HepG2 (cell line): ENCODE results near the gene MBLAC1. TPM values are rescaled to one million over a fixed set of nuclear protein-coding genes. Genes with fewer than 3 reads are reported as not detected.

Experiments
- CBX1 ChIP-seq: IDR thresholded peaks from one replicate; pipeline ENCODE4 v1.6.1; 2016; ENCODE audit warnings: antibody characterized with exemption, low read depth
- FOXK2 ChIP-seq: fragments of 450-650 bp; IDR thresholded peaks from 2 replicates; pipeline ENCODE4 v1.6.1; 2016
- HNRNPUL1 ChIP-seq: fragments of 200-400 bp; formaldehyde crosslinking; IDR thresholded peaks from 2 replicates; pipeline ENCODE4 v1.6.1; 2017; ENCODE audit warnings: low read depth, mild to moderate bottlenecking, low read length, moderate library complexity
- KDM5A ChIP-seq: fragments of 200-600 bp; sonication (generic); IDR thresholded peaks from 2 replicates; pipeline ENCODE4 v1.7.0; 2018; ENCODE audit warnings: antibody characterized with exemption, mild to moderate bottlenecking, low read length, borderline replicate concordance
- MYC ChIP-seq: sonication (generic); formaldehyde crosslinking; IDR thresholded peaks from 2 replicates; pipeline ENCODE4 v1.9.0; 2021; ENCODE audit warnings: missing genetic modification reagents, borderline replicate concordance
- PCBP1 ChIP-seq: fragments of 200-400 bp; formaldehyde crosslinking; IDR thresholded peaks from 2 replicates; pipeline ENCODE4 v1.6.1; 2017; ENCODE audit warnings: mild to moderate bottlenecking, low read depth, low read length, borderline replicate concordance
- RAD21 ChIP-seq: fragments of 450-650 bp; formaldehyde crosslinking; IDR thresholded peaks from 2 replicates; pipeline ENCODE4 v1.5.0; 2020; ENCODE audit warnings: mild to moderate bottlenecking
- RARA ChIP-seq: IDR thresholded peaks from 2 replicates; pipeline ENCODE4 v1.6.1; 2016; ENCODE audit warnings: missing genetic modification reagents, missing compliant biosample characterization
- SETDB1 ChIP-seq: sonication (generic); formaldehyde crosslinking; IDR thresholded peaks from 2 replicates; pipeline ENCODE4 v1.5.1; 2020; ENCODE audit warnings: missing genetic modification reagents, mild to moderate bottlenecking, borderline replicate concordance
- TAF15 ChIP-seq: fragments of 200-400 bp; formaldehyde crosslinking; IDR thresholded peaks from one replicate; pipeline ENCODE4 v1.6.1; 2018; ENCODE audit warnings: mild to moderate bottlenecking, low read depth, low read length; ENCODE audit not compliant: poor library complexity, severe bottlenecking
- TCF12 ChIP-seq, 2 experiments: fragments of 450-650 bp in 1 of 2; sonication (generic) in 1 of 2; formaldehyde crosslinking in 1 of 2; IDR thresholded peaks; 2 replicates each; pipeline versions ENCODE4 v1.6.1 to v1.8.0; 2017 to 2022; ENCODE audit warnings: antibody characterized with exemption in 1 of 2, mild to moderate bottlenecking in 1 of 2, missing genetic modification reagents in 1 of 2, moderate library complexity in 1 of 2
- TP53 ChIP-seq: sonication (generic); formaldehyde crosslinking; conservative IDR thresholded peaks from 2 replicates; pipeline ENCODE4 v1.4.0; 2020; ENCODE audit warnings: missing genetic modification reagents
- TSC22D2 ChIP-seq: sonication (generic); formaldehyde crosslinking; IDR thresholded peaks from 2 replicates; pipeline ENCODE4 v1.5.1; 2020; ENCODE audit warnings: missing genetic modification reagents, mild to moderate bottlenecking, borderline replicate concordance
- ZC3H13 ChIP-seq: sonication (generic); formaldehyde crosslinking; IDR thresholded peaks from 2 replicates; pipeline ENCODE4 v1.8.1; 2023; ENCODE audit warnings: mild to moderate bottlenecking, missing genetic modification reagents, moderate library complexity
- ZFP37 ChIP-seq: sonication (generic); formaldehyde crosslinking; IDR thresholded peaks from 2 replicates; pipeline ENCODE4 v1.4.0; 2020; ENCODE audit warnings: missing genetic modification reagents, borderline replicate concordance
- ZIK1 ChIP-seq: sonication (generic); formaldehyde crosslinking; IDR thresholded peaks from 2 replicates; pipeline ENCODE4 v1.5.0; 2020; ENCODE audit warnings: mild to moderate bottlenecking, low read depth, missing genetic modification reagents, borderline replicate concordance
- ZKSCAN5 ChIP-seq: sonication (generic); formaldehyde crosslinking; IDR thresholded peaks from 2 replicates; pipeline ENCODE4 v1.5.1; 2020; ENCODE audit warnings: mild to moderate bottlenecking, missing genetic modification reagents
- ZNF468 ChIP-seq: sonication (generic); formaldehyde crosslinking; IDR thresholded peaks from 2 replicates; pipeline ENCODE4 v1.8.0; 2022; ENCODE audit warnings: mild to moderate bottlenecking, moderate library complexity, missing genetic modification reagents
- ZNF598 ChIP-seq: sonication (generic); formaldehyde crosslinking; IDR thresholded peaks from 2 replicates; pipeline ENCODE4 v1.5.1; 2020; ENCODE audit warnings: mild to moderate bottlenecking, missing genetic modification reagents, borderline replicate concordance
- ZNF629 ChIP-seq: sonication (generic); formaldehyde crosslinking; conservative IDR thresholded peaks from 2 replicates; pipeline ENCODE4 v1.5.0; 2020; ENCODE audit warnings: missing genetic modification reagents
- ZNF670 ChIP-seq: sonication (generic); formaldehyde crosslinking; IDR thresholded peaks from 2 replicates; pipeline ENCODE4 v1.8.0; 2022; ENCODE audit warnings: mild to moderate bottlenecking, missing genetic modification reagents, borderline replicate concordance
- ZNF746 ChIP-seq: sonication (generic); formaldehyde crosslinking; IDR thresholded peaks from 2 replicates; pipeline ENCODE4 v1.8.0; 2022; ENCODE audit warnings: mild to moderate bottlenecking, missing genetic modification reagents
- ZNF761 ChIP-seq: sonication (generic); formaldehyde crosslinking; conservative IDR thresholded peaks from 2 replicates; pipeline ENCODE4 v1.4.0; 2020; ENCODE audit warnings: mild to moderate bottlenecking, missing genetic modification reagents
- polyA plus RNA-seq, 8 experiments: library from polyadenylated mRNA; depleted of rRNA in 3 of 8; stranded (reverse) in 7 of 8; unstranded in 1 of 8; fragments of >200 nt; fragmentation: Illumina TruSeq in 4 of 8; extraction: Trizol in 4 of 8; gene quantifications; 2 replicates each; pipeline versions ENCODE4 v1.2.1 to v1.2.3, GENCODE V29; 2011 to 2016; ENCODE audit warnings: low read depth in 4 of 8, missing spikeins in 1 of 8, mixed read lengths in 1 of 8; ENCODE audit not compliant: insufficient read depth in 1 of 8
- total RNA-seq, 5 experiments: library from RNA; depleted of rRNA; stranded (reverse); fragments of >200 nt; fragmentation: Illumina TruSeq; extraction: Trizol; gene quantifications; 2 replicates each; pipeline ENCODE4 v1.2.3, GENCODE V29; 2016; ENCODE audit warnings: low read depth in 1 of 5
- TF ChIP-seq, protein P1 (sequence below): sonication (generic); formaldehyde crosslinking; IDR thresholded peaks from 2 replicates; pipeline ENCODE4 v1.4.0; 2020; ENCODE audit warnings: missing genetic modification reagents, low read depth, mild to moderate bottlenecking, borderline replicate concordance
- TF ChIP-seq, protein P2 (sequence below): IDR thresholded peaks from 2 replicates; pipeline ENCODE4 v1.4.0; 2020; ENCODE audit warnings: mild to moderate bottlenecking, missing genetic modification reagents

The MBLAC1 gene
- total and polyA plus RNA-seq, 2 of the 13 experiments (the other 11 are each of a cell fraction or from before 2014, with no cell fraction given) = 0.79 to 2.1 TPM

DNA sequence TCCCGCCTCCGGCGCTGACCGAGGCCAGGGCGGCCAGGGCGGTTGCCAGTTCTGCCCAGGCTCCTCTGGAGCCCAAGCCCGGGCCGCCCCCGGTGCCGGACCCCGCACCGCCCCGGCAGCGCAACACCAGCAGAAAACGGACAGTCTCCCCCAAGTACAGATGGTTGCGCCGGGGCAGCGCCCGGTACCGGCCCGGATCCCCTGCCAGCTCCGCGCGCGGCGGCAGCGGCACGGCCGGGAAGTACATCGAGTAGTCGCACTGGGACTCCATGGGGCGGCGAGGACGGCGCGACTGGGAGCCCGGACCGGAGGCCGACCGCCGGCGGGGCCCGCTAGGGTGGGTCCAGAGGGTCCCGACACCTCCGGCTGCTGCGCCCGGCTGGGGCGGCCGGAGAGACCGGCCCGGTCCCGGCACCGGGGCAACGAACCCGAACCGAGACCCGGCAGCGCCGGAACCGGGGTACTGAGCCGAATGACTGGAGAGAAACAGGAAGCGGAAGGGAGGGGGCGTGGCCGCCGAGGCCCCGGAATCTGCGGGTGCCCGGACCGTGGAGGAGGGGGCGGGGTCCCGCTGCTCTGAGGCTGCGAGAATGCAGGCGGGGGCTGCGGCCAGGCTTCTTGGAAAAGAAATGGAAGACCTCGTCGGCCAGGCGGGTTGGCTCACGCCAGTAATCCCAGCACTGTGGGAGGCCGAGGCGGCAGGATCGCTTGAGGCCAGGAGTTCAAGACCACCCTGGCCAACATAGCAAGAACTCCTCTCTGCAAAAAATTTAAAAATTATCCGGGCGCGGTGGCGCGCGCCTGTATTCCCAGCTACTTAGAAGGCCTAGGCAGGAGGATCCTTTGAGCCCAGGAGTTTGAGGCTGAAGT lies 31.7 kb downstream of the MBLAC1 start, which contains the start of gene TRAPPC14 (continued):
- TF ChIP-seq ZC3H13 (CRISPR knock-in tag) (no peak), ZIK1 (CRISPR knock-in tag) (0 out of 2 replicates have a peak, but pooled peaks have one; percentile 37), RARA (CRISPR knock-in tag) (peak; percentile 37; the same call in 1 of the 2 replicates), ZKSCAN5 (CRISPR knock-in tag) (no peak), HNRNPUL1 (no peak), ZNF746 (no peak), FOXK2 (no peak), KDM5A (peak; percentile 41; the same call in 1 of the 2 replicates), RAD21 (peak; percentile 32; the same call in 1 of the 2 replicates), CBX1 (no peak), ZNF468 (CRISPR knock-in tag) (no peak), TSC22D2 (0 out of 2 replicates have a peak, but pooled peaks have one; percentile 22), ZNF670 (CRISPR knock-in tag) (no peak), PCBP1 (peak; percentile 45; the same call in 1 of the 2 replicates), MYC (CRISPR knock-in tag) (peak; percentile 26; the same call in 1 of the 2 replicates), SETDB1 (CRISPR knock-in tag) (no peak), TP53 (CRISPR knock-in tag) (no peak), TAF15 (peak; percentile 56), ZNF598 (CRISPR knock-in tag) (no peak), ZFP37 (CRISPR knock-in tag) (no peak), ZNF761 (CRISPR knock-in tag) (peak; percentile 61; the same call in 1 of the 2 replicates), ZNF629 (CRISPR knock-in tag) (no peak), TCF12 (IDR thresholded peaks at IDR 0.05) (no peak), TCF12 (CRISPR knock-in tag; IDR thresholded peaks at IDR 0.05) (0 out of 2 replicates have a peak, but pooled peaks have one; percentile 48)
- TF ChIP-seq, protein P1, sequence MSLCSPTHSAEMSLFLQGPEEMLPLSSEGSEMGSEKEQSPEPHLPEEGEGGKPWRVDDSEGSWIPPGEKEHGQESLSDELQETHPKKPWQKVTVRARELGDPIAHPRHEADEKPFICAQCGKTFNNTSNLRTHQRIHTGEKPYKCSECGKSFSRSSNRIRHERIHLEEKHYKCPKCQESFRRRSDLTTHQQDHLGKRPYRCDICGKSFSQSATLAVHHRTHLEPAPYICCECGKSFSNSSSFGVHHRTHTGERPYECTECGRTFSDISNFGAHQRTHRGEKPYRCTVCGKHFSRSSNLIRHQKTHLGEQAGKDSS (CRISPR knock-in tag) = no peak
- TF ChIP-seq, protein P2, sequence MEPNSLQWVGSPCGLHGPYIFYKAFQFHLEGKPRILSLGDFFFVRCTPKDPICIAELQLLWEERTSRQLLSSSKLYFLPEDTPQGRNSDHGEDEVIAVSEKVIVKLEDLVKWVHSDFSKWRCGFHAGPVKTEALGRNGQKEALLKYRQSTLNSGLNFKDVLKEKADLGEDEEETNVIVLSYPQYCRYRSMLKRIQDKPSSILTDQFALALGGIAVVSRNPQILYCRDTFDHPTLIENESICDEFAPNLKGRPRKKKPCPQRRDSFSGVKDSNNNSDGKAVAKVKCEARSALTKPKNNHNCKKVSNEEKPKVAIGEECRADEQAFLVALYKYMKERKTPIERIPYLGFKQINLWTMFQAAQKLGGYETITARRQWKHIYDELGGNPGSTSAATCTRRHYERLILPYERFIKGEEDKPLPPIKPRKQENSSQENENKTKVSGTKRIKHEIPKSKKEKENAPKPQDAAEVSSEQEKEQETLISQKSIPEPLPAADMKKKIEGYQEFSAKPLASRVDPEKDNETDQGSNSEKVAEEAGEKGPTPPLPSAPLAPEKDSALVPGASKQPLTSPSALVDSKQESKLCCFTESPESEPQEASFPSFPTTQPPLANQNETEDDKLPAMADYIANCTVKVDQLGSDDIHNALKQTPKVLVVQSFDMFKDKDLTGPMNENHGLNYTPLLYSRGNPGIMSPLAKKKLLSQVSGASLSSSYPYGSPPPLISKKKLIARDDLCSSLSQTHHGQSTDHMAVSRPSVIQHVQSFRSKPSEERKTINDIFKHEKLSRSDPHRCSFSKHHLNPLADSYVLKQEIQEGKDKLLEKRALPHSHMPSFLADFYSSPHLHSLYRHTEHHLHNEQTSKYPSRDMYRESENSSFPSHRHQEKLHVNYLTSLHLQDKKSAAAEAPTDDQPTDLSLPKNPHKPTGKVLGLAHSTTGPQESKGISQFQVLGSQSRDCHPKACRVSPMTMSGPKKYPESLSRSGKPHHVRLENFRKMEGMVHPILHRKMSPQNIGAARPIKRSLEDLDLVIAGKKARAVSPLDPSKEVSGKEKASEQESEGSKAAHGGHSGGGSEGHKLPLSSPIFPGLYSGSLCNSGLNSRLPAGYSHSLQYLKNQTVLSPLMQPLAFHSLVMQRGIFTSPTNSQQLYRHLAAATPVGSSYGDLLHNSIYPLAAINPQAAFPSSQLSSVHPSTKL (CRISPR knock-in tag) = peak; percentile 56; the same call in 1 of the 2 replicates
